SJCRH30 (cell line): ENCODE results near the gene THRB. TPM values are rescaled to one million over a fixed set of nuclear protein-coding genes. Genes with fewer than 3 reads are reported as not detected.
"Not testable (repeated sequence)": the region's sequence is repeated elsewhere in the genome, so short reads cannot be mapped to it uniquely, and the experiment has no call there.

Source experiments
- DNase-seq, 2 experiments: peaks; one replicate each; pipeline ENCODE4 v3.0.0-alpha.2; 2015 to 2020
- H3K27ac ChIP-seq: fragments of 250-450 bp; sonication (Bioruptor Pico); 2 replicates; pipeline ENCODE4 v1.5.1; 2020; ENCODE audit warnings: mild to moderate bottlenecking, moderate library complexity
- H3K27me3 ChIP-seq: fragments of 250-450 bp; sonication (Bioruptor Pico); 2 replicates; pipeline ENCODE4 v1.5.1; 2020; ENCODE audit warnings: mild to moderate bottlenecking, moderate library complexity
- H3K36me3 ChIP-seq: fragments of 250-450 bp; sonication (Bioruptor Pico); 2 replicates; pipeline ENCODE4 v1.5.1; 2020; ENCODE audit warnings: mild to moderate bottlenecking, moderate library complexity
- H3K4me1 ChIP-seq: fragments of 250-450 bp; sonication (Bioruptor Pico); 2 replicates; pipeline ENCODE4 v1.5.1; 2020; ENCODE audit warnings: mild to moderate bottlenecking, moderate library complexity
- H3K4me3 ChIP-seq: fragments of 250-450 bp; sonication (Bioruptor Pico); 2 replicates; pipeline ENCODE4 v1.5.1; 2020; ENCODE audit warnings: mild to moderate bottlenecking, moderate library complexity
- H3K9me3 ChIP-seq: fragments of 250-450 bp; sonication (Bioruptor Pico); replicated peaks from 2 replicates; pipeline ENCODE4 v1.5.1; 2020; ENCODE audit warnings: mild to moderate bottlenecking, moderate library complexity
- total RNA-seq: library from RNA; depleted of rRNA; stranded (reverse); fragments of >200 nt; shearing (Covaris generic); gene quantifications from 2 replicates; pipeline ENCODE4 v1.2.3, GENCODE V29; 2014

Gene THRB
- total RNA-seq, 1 experiment from 2014 or later = not detected

GRCh38 chr3:24401811-24402185 is 92.9 kb downstream of the THRB start:
- no peaks in the 10 kb centered on the region for H3K4me1 ChIP-seq
- H3K27ac ChIP-seq = no peak overlapping the region
- no peaks in the 10 kb centered on the region for H3K9me3 ChIP-seq
- H3K27me3 ChIP-seq = no peaks in the 10 kb centered on the region
- no peak for DNase-seq
- H3K4me3 ChIP-seq = no peak overlapping the region
- no peaks in the 10 kb centered on the region for H3K36me3 ChIP-seq

- Histone ChIP-seq H3K27me3 (no peaks in the 10 kb centered on the region), H3K4me1 (no peaks in the 10 kb centered on the region), H3K27ac (no peak overlapping the region), H3K9me3 (no peaks in the 10 kb centered on the region), H3K4me3 (no peak overlapping the region), H3K36me3 (no peaks in the 10 kb centered on the region)
- no peak for DNase-seq
These were observed 93.4 kb downstream of the THRB start for GRCh38 chr3:24401090-24401810.

GRCh38 chr3:24400450-24400849 is 94.2 kb downstream of the THRB start:
- DNase-seq = no peak
- H3K4me3 ChIP-seq = no peak overlapping the region
- H3K9me3 ChIP-seq = no peaks in the 10 kb centered on the region
- no peaks in the 10 kb centered on the region for H3K36me3 ChIP-seq
- no peaks in the 10 kb centered on the region for H3K4me1 ChIP-seq
- no peak overlapping the region for H3K27ac ChIP-seq
- no peaks in the 10 kb centered on the region for H3K27me3 ChIP-seq

- Histone ChIP-seq H3K9me3 (no peaks in the 10 kb centered on the region), H3K4me3 (no peak overlapping the region), H3K36me3 (no peaks in the 10 kb centered on the region), H3K27ac (no peak overlapping the region), H3K27me3 (no peaks in the 10 kb centered on the region), H3K4me1 (no peaks in the 10 kb centered on the region)
- DNase-seq = no peak
These were observed 94.6 kb downstream of the THRB start for GRCh38 chr3:24400015-24400414.

- H3K27me3 ChIP-seq = no peaks in the 10 kb centered on the region
- H3K9me3 ChIP-seq = no peaks in the 10 kb centered on the region
- H3K36me3 ChIP-seq = no peaks in the 10 kb centered on the region
- H3K4me3 ChIP-seq = no peak overlapping the region
- no peak overlapping the region for H3K27ac ChIP-seq
- H3K4me1 ChIP-seq = no peaks in the 10 kb centered on the region
- no peak for DNase-seq
These were observed 95.0 kb downstream of the THRB start for GRCh38 chr3:24399614-24400013.

- H3K9me3 ChIP-seq, H3K4me1 ChIP-seq, H3K27ac ChIP-seq, H3K4me3 ChIP-seq, DNase-seq, H3K36me3 ChIP-seq, H3K27me3 ChIP-seq: not testable (repeated sequence)
These were observed 95.9 kb downstream of the THRB start for GRCh38 chr3:24398712-24399111.

- Histone ChIP-seq H3K27me3 (no peaks in the 10 kb centered on the region; the same call in 1 of the 2 replicates), H3K9me3 (no peaks in the 10 kb centered on the region)
These were observed 98.3 kb downstream of the THRB start for GRCh38 chr3:24396338-24396737.

GRCh38 chr3:24394754-24395153 is 99.9 kb downstream of the THRB start:
- no peaks in the 10 kb centered on the region for H3K4me1 ChIP-seq
- no peak for DNase-seq
- no peaks in the 10 kb centered on the region for H3K36me3 ChIP-seq

More at GRCh38 chr3:24396338-24396737, 98.3 kb downstream of the THRB start:
- no peak for DNase-seq
- no peak overlapping the region for H3K4me3 ChIP-seq
- H3K27ac ChIP-seq = no peak overlapping the region
- no peaks in the 10 kb centered on the region for H3K36me3 ChIP-seq
- no peaks in the 10 kb centered on the region for H3K4me1 ChIP-seq

GRCh38 chr3:24393316-24393715 is 101.3 kb downstream of the THRB start:
- no peak overlapping the region for H3K4me3 ChIP-seq
- H3K9me3 ChIP-seq = no peaks in the 10 kb centered on the region
- H3K27me3 ChIP-seq = no peaks in the 10 kb centered on the region; the same call in 1 of the 2 replicates
- H3K27ac ChIP-seq = no peak overlapping the region
- H3K36me3 ChIP-seq = no peaks in the 10 kb centered on the region
- no peak for DNase-seq
- no peaks in the 10 kb centered on the region for H3K4me1 ChIP-seq

More at GRCh38 chr3:24394754-24395153, 99.9 kb downstream of the THRB start:
- Histone ChIP-seq H3K27me3 (no peaks in the 10 kb centered on the region; the same call in 1 of the 2 replicates), H3K9me3 (no peaks in the 10 kb centered on the region), H3K4me3 (no peak overlapping the region), H3K27ac (no peak overlapping the region)

GRCh38 chr3:24390169-24391130 is 104.2 kb downstream of the THRB start:
- Histone ChIP-seq H3K4me3 (no peak overlapping the region), H3K9me3 (no peaks in the 10 kb centered on the region), H3K27ac (no peak overlapping the region), H3K36me3 (no peaks in the 10 kb centered on the region), H3K27me3 (no peaks in the 10 kb centered on the region; the same call in 1 of the 2 replicates), H3K4me1 (peaks cover 4% of the 10 kb centered on the region; the same call in 1 of the 2 replicates)
- DNase-seq = no peak

- Histone ChIP-seq H3K4me1 (peaks cover 4% of the 10 kb centered on the region; the same call in 1 of the 2 replicates), H3K27me3 (no peaks in the 10 kb centered on the region; the same call in 1 of the 2 replicates), H3K27ac (no peak overlapping the region), H3K4me3 (no peak overlapping the region), H3K36me3 (no peaks in the 10 kb centered on the region), H3K9me3 (no peaks in the 10 kb centered on the region)
- DNase-seq = no peak
These were observed 105.3 kb downstream of the THRB start for GRCh38 chr3:24389108-24390090.

- Histone ChIP-seq H3K27me3 (no peaks in the 10 kb centered on the region; the same call in 1 of the 2 replicates), H3K4me1 (peaks cover 4% of the 10 kb centered on the region; the same call in 1 of the 2 replicates), H3K9me3 (no peaks in the 10 kb centered on the region), H3K4me3 (no peak overlapping the region), H3K36me3 (no peaks in the 10 kb centered on the region), H3K27ac (no peak overlapping the region)
- no peak for DNase-seq
These were observed 106.0 kb downstream of the THRB start for GRCh38 chr3:24388611-24389010.

GRCh38 chr3:24388159-24388558 is 106.5 kb downstream of the THRB start:
- no peaks in the 10 kb centered on the region for H3K9me3 ChIP-seq
- no peaks in the 10 kb centered on the region for H3K36me3 ChIP-seq
- H3K27ac ChIP-seq = no peak overlapping the region
- H3K4me1 ChIP-seq = peaks cover 4% of the 10 kb centered on the region; the same call in 1 of the 2 replicates
- no peaks in the 10 kb centered on the region; the same call in 1 of the 2 replicates for H3K27me3 ChIP-seq
- no peak for DNase-seq
- H3K4me3 ChIP-seq = no peak overlapping the region

- H3K27ac ChIP-seq = no peak overlapping the region
- H3K4me3 ChIP-seq = no peak overlapping the region
- H3K4me1 ChIP-seq = peaks cover 4% of the 10 kb centered on the region; the same call in 1 of the 2 replicates
- no peaks in the 10 kb centered on the region for H3K36me3 ChIP-seq
- H3K9me3 ChIP-seq = no peaks in the 10 kb centered on the region
- H3K27me3 ChIP-seq = no peaks in the 10 kb centered on the region; the same call in 1 of the 2 replicates
- DNase-seq = peak in 1 of 2 experiments; percentile 6
These were observed 107.2 kb downstream of the THRB start for GRCh38 chr3:24387493-24387892.
